Activated naive CD4-positive, alpha-beta T cell treated with anti-CD3 and anti-CD28 coated beads, Interleukin-2, amount 10 ng/mL, durations not matched to agents 7 days and 5 days (primary cell): ENCODE results near the gene SLC25A28.

Source experiments
- CTCF ChIA-PET: fragments of 350-600 bp; sonication (Branson Sonifier 250); formaldehyde crosslinking; loops from one replicate; lab custom pipeline; 2021; ENCODE audit warnings: antibody characterized with exemption; lab: Charles Lee
- DNase-seq: peaks from one replicate; pipeline ENCODE4 v3.0.0-alpha.2; 2020
- H3K27ac Mint-ChIP-seq: one replicate; pipeline ENCODE4 v1.8.0; 2021; ENCODE audit warnings: mild to moderate bottlenecking, moderate library complexity, mixed read lengths
- H3K27me3 Mint-ChIP-seq: one replicate; pipeline ENCODE4 v1.8.0; 2021; ENCODE audit warnings: mild to moderate bottlenecking, mixed read lengths
- H3K36me3 Mint-ChIP-seq: one replicate; pipeline ENCODE4 v1.8.0; 2021; ENCODE audit warnings: mixed read lengths
- H3K4me1 Mint-ChIP-seq: one replicate; pipeline ENCODE4 v1.8.0; 2021; ENCODE audit warnings: mixed read lengths
- H3K4me3 Mint-ChIP-seq: one replicate; pipeline ENCODE4 v1.8.0; 2021; ENCODE audit warnings: mild to moderate bottlenecking, moderate library complexity, mixed read lengths
- H3K9me3 Mint-ChIP-seq: one replicate; pipeline ENCODE4 v1.8.0; 2021; ENCODE audit warnings: mixed read lengths

SLC25A28 gene

GRCh38 chr10:99590799-99591198 is 29.4 kb downstream of the SLC25A28 start:
- Mint-ChIP-seq H3K4me3 (no peak overlapping the region), H3K27ac (no peak overlapping the region), H3K9me3 (no peaks in the 10 kb centered on the region), H3K4me1 (no peaks in the 10 kb centered on the region), H3K36me3 (no peaks in the 10 kb centered on the region), H3K27me3 (peaks cover 25% of the 10 kb centered on the region)
- CTCF ChIA-PET = interaction anchor here (1.6 kb wide), 1 partner anchor 30 kb away, joined by 3 read pairs; no protein-coding TSS in a partner anchor
- no peak for DNase-seq

- H3K27ac Mint-ChIP-seq = no peak overlapping the region
- H3K27me3 Mint-ChIP-seq = peaks cover 32% of the 10 kb centered on the region
- H3K36me3 Mint-ChIP-seq = no peaks in the 10 kb centered on the region
- H3K4me1 Mint-ChIP-seq = no peaks in the 10 kb centered on the region
- CTCF ChIA-PET = no interaction called here
- H3K4me3 Mint-ChIP-seq = no peak overlapping the region
- H3K9me3 Mint-ChIP-seq = no peaks in the 10 kb centered on the region
- DNase-seq = no peak
Measured at GRCh38 chr10:99583687-99584086, 36.6 kb downstream of the SLC25A28 start.

GRCh38 chr10:99582255-99582770 is 37.9 kb downstream of the SLC25A28 start:
- CTCF ChIA-PET = no interaction called here
- Mint-ChIP-seq H3K9me3 (no peaks in the 10 kb centered on the region), H3K36me3 (no peaks in the 10 kb centered on the region), H3K27me3 (peaks cover 24% of the 10 kb centered on the region), H3K4me3 (no peak overlapping the region), H3K4me1 (no peaks in the 10 kb centered on the region), H3K27ac (no peak overlapping the region)
- no peak for DNase-seq

- CTCF ChIA-PET = no interaction called here
- no peaks in the 10 kb centered on the region for H3K4me1 Mint-ChIP-seq
- no peak overlapping the region for H3K27ac Mint-ChIP-seq
Measured at GRCh38 chr10:99579971-99580370, 40.3 kb downstream of the SLC25A28 start.

GRCh38 chr10:99573790-99574189 is 46.4 kb downstream of the SLC25A28 start:
- H3K27ac Mint-ChIP-seq = no peak overlapping the region
- H3K4me3 Mint-ChIP-seq = no peak overlapping the region
- H3K27me3 Mint-ChIP-seq = peaks cover 8% of the 10 kb centered on the region
- no peaks in the 10 kb centered on the region for H3K36me3 Mint-ChIP-seq
- CTCF ChIA-PET = no interaction called here
- no peak for DNase-seq
- H3K4me1 Mint-ChIP-seq = no peaks in the 10 kb centered on the region
- H3K9me3 Mint-ChIP-seq = no peaks in the 10 kb centered on the region

More at GRCh38 chr10:99579971-99580370, 40.3 kb downstream of the SLC25A28 start:
- no peak overlapping the region for H3K4me3 Mint-ChIP-seq
- DNase-seq = no peak
- peaks cover 16% of the 10 kb centered on the region for H3K27me3 Mint-ChIP-seq
- H3K36me3 Mint-ChIP-seq = no peaks in the 10 kb centered on the region
- no peaks in the 10 kb centered on the region for H3K9me3 Mint-ChIP-seq

GRCh38 chr10:99571816-99572215 is 48.4 kb downstream of the SLC25A28 start:
- Mint-ChIP-seq H3K27ac (no peak overlapping the region), H3K4me3 (no peak overlapping the region), H3K4me1 (no peaks in the 10 kb centered on the region), H3K27me3 (peaks cover 13% of the 10 kb centered on the region), H3K36me3 (no peaks in the 10 kb centered on the region), H3K9me3 (no peaks in the 10 kb centered on the region)
- no peak for DNase-seq
- CTCF ChIA-PET = interaction anchor here (0.5 to 0.8 kb wide), 2 partner anchors 136 to 426 kb away, joined by 3 read pairs; no protein-coding TSS in a partner anchor

- Mint-ChIP-seq H3K27ac (no peak overlapping the region), H3K27me3 (peaks cover 22% of the 10 kb centered on the region), H3K9me3 (no peaks in the 10 kb centered on the region), H3K4me1 (no peaks in the 10 kb centered on the region), H3K36me3 (no peaks in the 10 kb centered on the region), H3K4me3 (no peak overlapping the region)
- CTCF ChIA-PET = interaction anchor here (1.2 kb wide), 1 partner anchor 9 kb away, joined by 3 read pairs; no protein-coding TSS in a partner anchor
- no peak for DNase-seq
Measured at GRCh38 chr10:99569961-99570360, 50.3 kb downstream of the SLC25A28 start.

- Mint-ChIP-seq H3K36me3 (no peaks in the 10 kb centered on the region), H3K27ac (no peak overlapping the region), H3K4me1 (no peaks in the 10 kb centered on the region), H3K9me3 (no peaks in the 10 kb centered on the region), H3K27me3 (peaks cover 22% of the 10 kb centered on the region), H3K4me3 (no peak overlapping the region)
- CTCF ChIA-PET = interaction anchor here (1.2 kb wide), 1 partner anchor 8 kb away, joined by 3 read pairs; no protein-coding TSS in a partner anchor
- no peak for DNase-seq
Measured at GRCh38 chr10:99569253-99569939, 50.8 kb downstream of the SLC25A28 start.

GRCh38 chr10:99565166-99565565 is 55.1 kb downstream of the SLC25A28 start:
- CTCF ChIA-PET = no interaction called here
- Mint-ChIP-seq H3K9me3 (no peaks in the 10 kb centered on the region), H3K27me3 (peaks cover 36% of the 10 kb centered on the region), H3K4me1 (no peaks in the 10 kb centered on the region), H3K36me3 (no peaks in the 10 kb centered on the region), H3K27ac (no peak overlapping the region), H3K4me3 (no peak overlapping the region)
- no peak for DNase-seq

- CTCF ChIA-PET = no interaction called here
- no peaks in the 10 kb centered on the region for H3K4me1 Mint-ChIP-seq
- no peak overlapping the region for H3K27ac Mint-ChIP-seq
- no peak for DNase-seq
- H3K27me3 Mint-ChIP-seq = peaks cover 36% of the 10 kb centered on the region
- H3K4me3 Mint-ChIP-seq = no peak overlapping the region
- H3K9me3 Mint-ChIP-seq = no peaks in the 10 kb centered on the region
- no peaks in the 10 kb centered on the region for H3K36me3 Mint-ChIP-seq
Measured at GRCh38 chr10:99564361-99564760, 55.9 kb downstream of the SLC25A28 start.

GRCh38 chr10:99562631-99563030 is 57.6 kb downstream of the SLC25A28 start:
- CTCF ChIA-PET = interaction anchor here (5.1 kb wide), 1 partner anchor 49 kb away, joined by 40 read pairs; no protein-coding TSS in a partner anchor
- DNase-seq = no peak
- Mint-ChIP-seq H3K36me3 (no peaks in the 10 kb centered on the region), H3K4me1 (no peaks in the 10 kb centered on the region), H3K27me3 (peaks cover 39% of the 10 kb centered on the region), H3K4me3 (no peak overlapping the region), H3K9me3 (no peaks in the 10 kb centered on the region), H3K27ac (no peak overlapping the region)
